ENCODE measurements around the gene TBC1D10B. TPM values are rescaled to one million over a fixed set of nuclear protein-coding genes. Genes with fewer than 3 reads are reported as not detected.

The TBC1D10B gene
- total RNA-seq, 2 experiments from 2014 or later = 54.7 to 54.8 TPM

Other genes with a start within 250 kb of the TBC1D10B start
- gene MAPK3, start 247.3 kb downstream of the TBC1D10B start, total RNA-seq = 10 to 100 TPM; 85.5 to 93.1 TPM
- gene CORO1A, start 186.9 kb downstream of the TBC1D10B start, total RNA-seq = 1,000 to 10,000 TPM; 1,027 to 1,051 TPM
- 100 to 1,000 TPM; 156 to 159 TPM for gene BOLA2B, start 176.8 kb downstream of the TBC1D10B start, total RNA-seq
- gene SLX1A, start 176.6 kb downstream of the TBC1D10B start, total RNA-seq = 10 to 100 TPM; 98.8 to 99.9 TPM
- gene SULT1A3, start 171.2 kb downstream of the TBC1D10B start, total RNA-seq = 10 to 100 TPM; 14.2 to 15.2 TPM
- 10 to 100 TPM in 1 of 2 experiments, 1 to 10 TPM in 1; 6.5 to 11.9 TPM for gene NPIPB13, start 122.0 kb downstream of the TBC1D10B start, total RNA-seq
- 10 to 100 TPM; 60.7 to 61.4 TPM for gene CD2BP2, start 15.2 kb downstream of the TBC1D10B start, total RNA-seq
- gene MYL11, start 4.3 kb upstream of the TBC1D10B start, total RNA-seq = 1 to 10 TPM in 1 of 2 experiments, under 1 TPM in 1; 0.83 to 1.6 TPM
- 100 to 1,000 TPM; 199 to 202 TPM for gene SEPTIN1, start 12.1 kb upstream of the TBC1D10B start, total RNA-seq
- gene ZNF48, start 24.9 kb upstream of the TBC1D10B start, total RNA-seq = 10 to 100 TPM; 13.1 to 13.6 TPM
- 1 to 10 TPM; 5.4 to 5.7 TPM for gene ZNF771, start 37.1 kb upstream of the TBC1D10B start, total RNA-seq
- gene DCTPP1, start 59.5 kb upstream of the TBC1D10B start, total RNA-seq = 10 to 100 TPM; 87.5 to 96.6 TPM
- 10 to 100 TPM; 61.4 to 61.7 TPM for gene SEPHS2, start 75.4 kb upstream of the TBC1D10B start, total RNA-seq
- gene ITGAL, start 102.2 kb upstream of the TBC1D10B start, total RNA-seq = 100 to 1,000 TPM; 218 to 226 TPM
- gene ZNF768, start 156.1 kb upstream of the TBC1D10B start, total RNA-seq = 10 to 100 TPM; 14.2 to 14.3 TPM
- gene ZNF747, start 164.4 kb upstream of the TBC1D10B start, total RNA-seq = 1 to 10 TPM; 7.2 to 7.6 TPM
- 10 to 100 TPM; 13.7 to 14.2 TPM for gene ZNF764, start 187.9 kb upstream of the TBC1D10B start, total RNA-seq
- 1 to 10 TPM; 9.2 to 9.3 TPM for gene ZNF688, start 201.2 kb upstream of the TBC1D10B start, total RNA-seq
- 10 to 100 TPM; 14.0 to 15.0 TPM for gene ZNF785, start 215.2 kb upstream of the TBC1D10B start, total RNA-seq
- 1 to 10 TPM; 8.7 to 9.9 TPM for gene ZNF689, start 239.9 kb upstream of the TBC1D10B start, total RNA-seq